NCI-H1930 (cell line): ENCODE results near the gene HSCB.
"Not testable (repeated sequence)": the region's sequence is repeated elsewhere in the genome, so short reads cannot be mapped to it uniquely, and the experiment has no call there.

Experiments used
- DNase-seq, 2 experiments: peaks; one replicate each; lab custom pipeline; 2025; lab: John Stamatoyannopoulos, UW

Gene HSCB

DNA sequence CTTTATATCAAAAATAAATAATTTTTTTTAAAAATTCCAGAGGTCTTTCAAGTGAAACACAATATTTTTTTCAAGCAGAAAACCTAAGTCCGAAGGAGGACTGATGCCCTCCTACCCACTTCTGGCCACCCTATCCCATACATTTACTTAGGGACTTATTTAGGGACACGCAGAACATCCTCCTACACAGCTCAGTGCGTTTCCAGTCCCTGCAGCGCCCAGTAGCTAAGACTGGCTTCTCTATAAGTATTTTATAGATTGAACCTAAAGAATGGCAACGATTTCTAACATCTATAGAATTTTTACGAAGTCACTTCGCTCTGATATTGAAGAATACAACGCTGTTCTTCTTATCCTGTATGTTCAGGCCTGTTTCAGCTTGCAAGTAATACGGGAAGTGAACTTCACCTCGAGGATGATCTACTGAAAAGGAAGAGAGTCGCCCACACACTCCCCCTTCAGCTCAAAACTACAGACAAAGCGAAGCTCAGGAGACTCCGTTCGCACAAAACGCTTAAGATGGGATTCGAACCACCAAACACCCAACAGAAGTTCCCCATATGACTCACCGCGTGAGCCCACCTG, 547 bp upstream of the HSCB start:
- DNase-seq, result no peak

DNA sequence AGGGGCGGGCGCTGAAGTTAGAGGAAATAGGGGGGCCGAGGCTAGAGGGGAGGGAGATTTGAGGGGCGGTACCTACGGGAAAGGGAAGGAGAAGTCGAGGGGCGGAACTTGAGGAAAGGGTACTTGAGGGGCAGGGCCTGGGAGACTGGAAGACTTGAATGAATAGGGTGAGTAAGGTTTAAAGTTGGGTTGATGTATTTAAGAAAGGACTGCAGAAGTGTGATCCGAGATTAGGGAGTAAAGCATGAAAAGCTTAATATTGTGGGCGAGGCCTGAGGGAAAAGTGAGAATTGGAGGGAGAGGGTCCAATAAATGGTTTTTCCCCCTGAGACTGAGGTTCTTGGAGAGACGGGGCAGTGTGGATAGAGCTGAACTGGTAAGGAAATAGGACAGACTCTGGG, 723 bp downstream of the HSCB start:
- no peak for DNase-seq

DNA sequence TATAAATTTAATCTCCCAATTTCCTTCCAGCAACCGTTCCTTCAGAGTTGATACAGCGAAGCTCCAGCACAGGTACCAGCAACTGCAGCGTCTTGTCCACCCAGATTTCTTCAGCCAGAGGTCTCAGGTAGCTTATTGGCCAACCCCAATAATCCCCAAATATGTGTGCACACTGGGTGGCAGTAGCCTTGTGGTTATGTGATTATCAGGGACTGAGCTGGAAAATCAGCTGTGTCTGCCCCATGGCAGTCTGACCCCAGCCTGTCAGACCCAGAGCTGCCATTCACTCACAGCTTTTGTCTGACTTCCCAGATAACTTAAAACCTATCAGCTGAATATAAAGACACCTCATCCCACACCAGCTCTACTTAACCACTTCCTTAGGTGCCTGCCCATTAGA, 2.0 kb downstream of the HSCB start:
- DNase-seq, result no peak

DNA sequence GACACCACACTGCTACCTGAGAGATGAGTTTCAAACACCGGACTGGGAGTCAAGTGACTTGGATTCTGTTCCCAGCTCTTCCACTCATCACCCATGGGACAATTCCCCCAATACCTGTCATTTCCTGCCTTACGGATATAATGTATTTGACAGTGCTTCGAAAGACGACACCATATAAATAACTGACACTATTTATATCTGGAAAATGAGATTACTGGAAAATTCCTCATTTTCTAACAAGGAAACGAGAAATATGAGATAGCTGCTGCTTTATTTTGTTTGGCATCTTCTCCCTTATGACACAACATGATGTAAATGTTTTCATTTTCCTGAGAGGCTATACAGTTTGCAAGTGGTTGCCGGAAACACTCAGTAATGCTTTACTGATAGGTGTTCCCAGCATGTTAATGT, 8.6 kb downstream of the HSCB start:
- no peak for DNase-seq

DNA sequence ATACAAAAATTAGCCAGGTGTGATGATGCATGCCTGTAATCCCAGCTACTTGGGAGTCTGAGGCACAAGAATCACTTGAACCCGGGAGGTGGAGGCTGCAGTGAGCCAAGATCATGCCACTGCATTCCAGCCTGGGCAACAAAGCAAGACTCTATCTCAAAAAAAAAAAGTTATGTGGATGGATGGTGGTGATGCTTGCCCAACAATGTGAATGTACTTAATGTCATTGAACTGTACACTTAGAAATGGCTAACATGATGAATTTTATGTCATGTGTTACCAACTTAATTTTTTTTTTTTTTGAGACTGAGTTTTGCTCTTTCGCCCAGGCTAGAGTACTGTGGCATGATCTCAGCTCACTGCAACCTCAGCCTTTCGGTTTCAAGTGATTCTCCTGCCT, 12.7 kb downstream of the HSCB start:
- not testable (repeated sequence) for DNase-seq

DNA sequence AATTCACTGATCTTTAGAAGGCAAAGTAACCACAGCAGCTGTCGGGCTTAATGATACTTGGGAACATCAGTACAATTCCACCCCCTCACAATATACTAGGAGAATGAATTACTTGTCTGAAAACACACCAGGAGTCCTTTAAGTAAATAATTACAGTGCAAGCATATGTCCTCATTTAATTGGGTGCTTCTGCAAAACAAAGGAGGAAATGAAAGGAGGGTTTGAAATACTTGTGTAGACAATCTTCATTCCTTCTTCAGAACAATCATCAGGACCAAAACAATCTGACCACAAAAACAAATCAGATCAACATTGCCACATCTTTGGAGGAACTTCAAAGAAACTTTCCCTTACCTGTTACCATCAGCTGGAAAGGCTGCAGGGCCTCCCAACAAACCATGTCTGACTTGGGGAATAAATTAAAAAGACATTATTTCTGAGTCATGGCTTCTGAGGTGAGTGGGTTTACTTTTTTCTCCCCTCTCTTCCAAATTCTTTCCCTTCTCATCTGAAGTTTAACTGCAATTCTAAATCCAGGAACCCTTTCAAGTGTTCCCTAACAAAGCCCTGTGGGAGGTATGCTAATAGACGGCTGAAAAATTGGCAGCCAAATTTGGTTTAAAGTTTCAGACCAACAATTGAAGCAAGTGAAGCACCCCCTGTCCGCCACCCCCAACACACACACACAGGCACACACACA, 18.2 kb downstream of the HSCB start:
- peak; percentile 12 to 13 for DNase-seq

DNA sequence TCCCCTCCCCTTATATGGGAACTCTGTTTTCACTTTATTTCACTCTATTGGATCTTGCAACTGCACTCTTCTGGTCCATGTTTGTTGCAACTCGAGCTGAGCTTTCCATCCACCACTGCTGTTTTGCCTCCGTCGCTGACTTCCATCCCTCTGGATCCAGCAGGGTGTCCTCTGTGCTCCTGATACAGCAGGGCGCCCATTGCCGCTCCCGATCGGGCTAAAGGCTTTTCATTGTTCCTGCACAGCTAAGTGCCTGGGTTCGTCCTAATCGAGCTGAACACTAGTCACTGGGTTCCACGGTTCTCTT, 19.6 kb downstream of the HSCB start:
- DNase-seq, result no peak

DNA sequence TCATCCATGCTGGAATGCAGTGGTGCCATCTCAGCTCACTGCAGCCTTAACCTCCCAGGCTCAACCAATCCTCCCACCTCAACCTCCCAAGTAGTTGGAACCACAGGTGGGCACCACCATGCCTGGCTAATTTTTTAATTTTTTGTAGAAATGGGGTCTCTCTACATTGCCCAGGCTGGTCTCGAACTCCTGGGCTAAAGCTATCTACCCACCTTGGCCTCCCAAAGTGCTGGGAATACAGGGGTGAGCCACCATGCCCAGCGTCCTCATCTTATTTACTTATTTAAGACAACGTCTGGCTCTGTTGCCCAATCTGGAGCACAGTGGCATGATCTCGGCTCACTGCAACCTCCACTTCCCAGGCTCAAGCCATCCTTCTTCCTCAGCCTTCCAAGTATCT, 20.2 kb downstream of the HSCB start:
- DNase-seq, result not testable (repeated sequence)

DNA sequence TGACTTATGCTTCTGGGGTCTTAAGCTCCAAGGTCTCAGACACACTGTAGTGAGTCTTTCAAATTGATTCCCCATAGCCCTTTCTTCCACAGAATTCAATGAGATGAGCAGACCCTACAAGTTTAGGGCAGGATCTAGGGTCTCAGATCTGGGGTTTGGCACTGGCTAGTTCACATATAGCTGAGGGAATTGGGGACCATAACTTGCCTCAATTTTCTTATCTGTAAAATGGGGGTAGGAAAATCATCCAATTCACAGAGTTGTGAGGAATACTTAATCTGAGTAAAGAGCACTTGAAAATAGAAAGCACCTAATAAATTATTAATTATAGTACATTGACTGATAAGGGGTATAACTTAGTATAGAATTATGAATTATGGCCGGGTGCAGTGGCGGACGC, 24.8 kb downstream of the HSCB start:
- no peak for DNase-seq

DNA sequence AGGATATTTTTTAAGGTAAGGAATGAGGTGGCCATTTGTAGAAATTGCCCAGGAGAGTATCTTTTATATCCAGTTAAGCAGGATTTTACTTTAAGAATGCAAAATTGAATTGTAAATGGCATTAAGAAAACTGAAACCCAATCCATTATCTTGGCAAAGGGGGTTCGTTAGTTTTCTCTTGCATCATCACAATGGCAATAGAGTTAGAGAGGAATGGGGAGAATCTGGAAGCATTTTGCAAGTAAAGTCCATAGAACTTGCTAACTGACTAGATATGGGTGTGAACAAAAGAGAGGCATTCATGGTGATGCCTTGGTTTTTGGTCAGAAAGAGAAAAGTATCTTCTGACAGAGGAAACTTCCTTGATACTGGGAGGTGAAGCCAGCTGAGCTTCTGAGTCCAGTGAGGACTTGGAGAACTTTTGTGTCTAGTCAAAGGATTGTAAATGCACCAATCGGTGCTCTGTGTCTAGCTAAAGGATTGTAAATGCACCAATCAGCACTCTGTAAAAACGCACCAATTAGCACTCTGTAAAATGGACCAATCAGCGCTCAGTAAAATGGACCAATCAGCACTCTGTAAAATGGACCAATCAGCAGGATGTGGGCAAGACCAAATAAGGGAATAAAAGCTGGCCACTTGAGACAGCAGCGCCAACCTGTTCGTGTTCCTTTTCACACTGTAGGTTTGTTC, 27.0 kb downstream of the HSCB start:
- DNase-seq, result no peak

DNA sequence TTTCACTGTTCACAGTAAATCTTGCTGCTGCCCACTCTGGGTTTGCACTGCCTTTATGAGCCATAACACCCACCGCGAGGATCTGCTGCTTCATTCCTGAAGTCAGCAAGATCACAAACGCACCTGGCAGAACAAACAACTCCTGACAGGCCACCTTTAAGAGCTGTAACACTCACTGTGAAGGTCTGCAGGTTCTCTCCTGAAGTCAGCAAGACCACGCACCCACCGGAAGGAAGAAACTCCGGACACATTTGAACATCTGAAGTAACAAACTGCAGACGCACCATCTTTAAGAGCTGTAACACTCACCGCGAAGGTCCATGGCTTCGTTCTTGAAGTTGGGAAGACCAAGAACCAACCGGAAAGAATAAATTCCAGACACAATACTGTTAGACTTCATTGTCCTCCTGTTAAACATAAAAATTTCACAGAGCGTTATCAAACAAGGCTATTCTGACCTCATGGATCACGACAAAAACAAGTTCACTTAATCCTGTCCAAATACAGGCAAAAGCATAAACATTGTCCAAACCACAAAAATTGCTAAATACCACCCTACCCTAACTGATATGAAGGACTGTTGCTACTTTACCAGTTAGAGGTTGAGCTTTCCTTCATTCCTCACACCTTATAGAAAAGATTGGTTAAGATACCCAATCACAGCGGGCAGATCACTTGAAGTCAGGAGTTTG, 27.7 kb downstream of the HSCB start:
- DNase-seq, result no peak

DNA sequence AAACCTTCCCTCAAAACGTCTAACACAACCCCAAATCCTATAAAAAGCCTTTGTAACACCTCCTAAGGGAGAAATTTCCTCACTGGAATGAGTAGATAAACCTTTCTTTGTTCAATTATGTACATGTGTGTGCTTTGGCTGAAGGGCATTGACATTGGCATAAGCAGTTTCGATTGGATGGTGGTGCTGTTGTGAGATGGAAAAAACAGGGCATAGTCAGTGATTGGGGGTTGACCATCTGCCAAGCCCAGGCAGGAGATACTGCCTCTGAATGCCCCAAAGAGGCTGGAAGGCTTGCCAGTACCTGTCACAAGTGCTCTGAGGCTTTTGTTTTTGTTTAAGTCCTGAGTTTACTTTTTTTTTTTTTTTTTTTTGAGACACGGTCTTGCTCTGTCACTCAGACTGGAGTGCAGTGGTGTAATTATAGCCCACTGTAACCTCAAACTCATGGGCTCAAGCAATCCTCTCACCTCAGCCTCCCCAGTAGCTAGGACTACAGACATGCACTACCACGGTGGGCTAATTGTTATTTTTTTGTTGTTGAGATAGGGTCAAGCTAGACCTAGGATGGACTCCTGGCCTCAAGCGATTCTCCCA, 29.5 kb downstream of the HSCB start:
- no peak for DNase-seq

DNA sequence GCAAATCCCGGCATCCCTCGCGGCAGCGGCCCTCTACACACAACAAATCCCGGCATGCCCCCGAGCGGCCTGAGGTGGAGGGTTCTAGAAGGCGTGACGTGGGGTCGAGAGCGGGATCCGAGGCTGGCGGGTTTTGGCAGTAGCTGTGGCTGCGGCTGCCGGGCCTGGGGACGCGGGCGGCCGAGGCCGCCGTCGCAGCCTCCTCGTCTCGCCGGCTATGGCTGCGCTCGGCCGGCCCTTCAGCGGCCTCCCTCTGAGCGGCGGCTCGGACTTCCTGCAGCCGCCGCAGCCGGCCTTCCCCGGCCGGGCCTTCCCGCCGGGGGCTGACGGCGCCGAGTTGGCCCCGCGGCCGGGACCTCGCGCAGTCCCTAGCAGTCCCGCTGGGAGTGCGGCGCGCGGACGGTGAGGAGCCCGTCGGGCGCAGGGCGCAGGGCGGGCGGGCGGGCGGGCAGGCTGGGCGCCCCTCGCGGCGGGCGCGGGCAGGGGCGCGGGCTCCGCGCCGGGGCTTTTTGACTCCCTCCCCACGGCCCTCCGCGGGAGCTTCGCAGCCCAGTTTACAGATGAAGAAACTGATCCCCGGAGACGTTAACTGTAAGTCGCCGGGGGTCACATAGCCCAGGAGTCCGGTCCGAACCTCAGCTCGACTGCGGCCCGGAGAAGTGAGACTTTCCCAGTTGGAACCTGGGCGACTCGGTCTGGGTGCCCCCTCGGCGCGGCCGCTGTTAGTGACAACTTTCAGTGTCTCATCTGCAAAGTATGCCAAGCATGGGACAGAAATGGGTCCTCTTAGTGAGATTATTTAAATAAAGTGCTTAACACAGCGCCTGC, 31.0 kb downstream of the HSCB start, which contains the start of gene CCDC117:
Gene CCDC117, plus strand, starts transcription at position 63 of the 828 bp plus-strand sequence. Its CDS starts 155 bp downstream, at position 218.
- DNase-seq, result peak; percentile 76 to 92

DNA sequence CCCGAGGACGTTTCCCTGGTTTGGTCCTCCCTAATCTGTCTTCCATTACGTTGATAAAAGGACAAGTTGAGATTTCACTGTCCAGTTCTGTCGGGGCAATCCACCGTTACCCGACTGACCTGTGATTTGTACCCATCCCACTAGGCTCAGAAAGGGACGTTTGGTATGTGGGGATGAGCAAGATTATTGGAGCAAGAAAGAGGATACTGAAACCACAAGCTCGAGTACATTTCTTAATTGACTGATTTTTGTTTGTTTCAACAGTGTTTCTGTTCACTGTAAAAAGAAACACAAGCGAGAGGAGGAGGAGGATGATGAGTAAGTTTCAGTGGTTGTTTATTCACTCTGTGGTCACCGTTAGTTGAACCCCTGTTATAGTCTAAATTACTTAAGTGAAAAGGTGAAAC, 31.6 kb downstream of the HSCB start:
- DNase-seq, result no peak

DNA sequence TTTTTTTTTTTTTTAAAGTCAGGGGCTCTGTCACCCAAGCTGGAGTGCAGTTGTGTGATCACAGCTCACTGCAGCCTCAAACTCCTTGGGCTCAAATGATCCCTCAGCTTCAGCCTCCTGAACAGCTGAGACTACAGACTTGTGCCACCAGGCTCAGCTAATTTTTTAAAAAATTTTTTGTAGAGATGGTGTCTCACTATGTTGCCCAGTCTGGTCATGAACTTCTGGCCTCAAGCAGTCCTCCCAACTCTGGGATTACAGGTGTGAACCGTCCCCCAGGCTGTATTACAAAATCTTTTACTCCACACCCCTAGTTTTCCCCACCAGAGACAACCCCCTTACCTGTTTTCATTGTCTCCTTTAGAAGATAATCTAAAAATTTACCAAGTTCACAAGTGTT, 32.5 kb downstream of the HSCB start:
- DNase-seq, result no peak

DNA sequence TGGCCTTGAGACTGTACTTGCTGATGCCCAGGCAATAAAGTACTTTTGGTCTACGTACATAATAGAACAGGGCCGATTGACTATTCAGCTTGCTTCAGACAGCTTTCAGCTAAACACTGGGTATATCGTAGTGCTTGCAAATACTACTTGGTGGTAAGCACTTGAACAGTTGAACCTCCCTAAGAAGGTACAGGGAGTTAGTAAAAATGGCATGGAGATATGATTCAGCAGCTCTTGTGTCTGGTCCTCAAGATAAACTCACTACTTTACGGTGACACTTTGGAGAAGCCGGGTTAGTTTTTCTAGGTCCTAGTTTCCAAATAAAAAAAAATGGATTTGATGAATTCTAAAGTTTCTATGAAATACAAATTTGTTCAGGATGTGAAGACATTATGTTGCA, 38.0 kb downstream of the HSCB start:
- no peak for DNase-seq

DNA sequence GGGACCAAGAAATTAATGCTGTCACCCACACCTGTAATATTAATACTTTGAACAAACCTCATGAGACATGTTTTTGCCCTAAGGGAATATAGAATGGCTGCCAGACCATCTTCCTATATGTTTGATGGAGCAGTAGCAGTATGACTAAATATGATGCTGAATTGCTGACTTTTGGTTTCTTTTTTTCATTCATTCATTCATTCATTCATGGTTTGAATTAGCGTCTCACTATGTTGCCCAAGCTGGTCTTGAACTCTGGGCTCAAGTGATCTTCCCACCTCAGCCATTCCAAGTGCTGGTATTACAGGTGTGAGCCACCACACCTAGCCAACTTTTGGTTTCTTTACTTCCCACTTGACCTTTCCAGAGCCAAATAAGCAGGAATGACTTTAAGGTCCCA, 38.5 kb downstream of the HSCB start:
- DNase-seq, result no peak

DNA sequence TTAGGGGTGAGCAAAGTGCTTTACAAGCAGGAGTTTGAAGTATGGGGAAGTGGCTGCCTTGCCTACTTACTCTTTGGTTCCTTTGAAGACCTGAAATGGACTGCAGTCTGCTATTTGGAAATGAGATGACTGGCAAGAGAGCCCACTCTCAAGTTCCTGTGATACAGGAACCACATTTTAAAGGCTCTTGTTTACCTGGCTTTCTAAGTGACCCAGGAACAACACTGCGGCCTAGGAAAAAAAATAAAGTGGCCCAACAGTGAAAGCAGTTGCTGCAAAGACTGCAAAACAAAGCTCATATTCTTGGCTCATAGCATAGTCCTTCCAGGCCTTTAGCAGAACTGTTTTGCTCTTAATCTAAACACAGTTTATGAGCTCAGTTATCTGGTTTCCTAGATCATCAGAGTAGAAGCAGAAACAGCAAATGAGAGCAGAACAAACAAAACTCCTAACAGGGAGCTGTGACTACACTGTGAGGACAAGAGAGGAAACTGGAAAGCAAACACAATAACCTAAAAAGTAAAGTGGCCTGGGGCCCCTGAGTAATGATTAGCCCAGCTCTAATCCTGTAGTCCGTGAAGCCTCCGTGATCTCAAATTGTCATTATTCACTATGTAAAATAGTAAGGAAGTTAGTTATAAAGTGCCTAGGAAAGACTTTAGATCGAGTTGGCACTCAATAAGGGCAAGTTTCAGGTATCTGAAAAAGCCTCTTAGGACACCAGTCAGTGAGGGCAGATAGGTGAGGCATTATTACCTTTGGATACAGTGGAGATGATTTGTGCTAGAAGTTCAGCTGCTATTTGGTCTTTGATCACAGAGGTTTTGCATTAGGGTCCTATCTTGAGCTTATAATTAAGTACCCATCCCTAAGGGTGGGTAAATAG, 42.2 kb downstream of the HSCB start:
- no peak for DNase-seq

DNA sequence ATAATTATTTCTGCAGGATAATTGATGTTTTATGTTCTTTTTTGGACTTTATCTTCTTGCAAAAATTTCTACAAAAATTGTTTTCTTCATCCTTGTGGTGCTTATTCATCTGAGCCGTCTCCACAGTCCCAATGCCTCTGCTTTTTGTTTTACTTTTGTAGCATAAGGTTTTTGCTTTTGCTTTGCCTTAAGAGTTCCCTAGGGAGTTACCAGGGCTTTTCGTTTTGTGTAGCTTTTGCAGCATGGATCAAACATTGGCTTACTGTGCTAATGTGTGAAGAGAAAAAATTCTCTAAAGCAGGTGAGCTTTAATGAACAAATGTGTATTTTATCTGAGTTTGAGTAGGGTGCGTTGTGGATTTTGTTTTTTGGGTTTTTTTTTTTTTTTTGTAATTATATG, 46.8 kb downstream of the HSCB start:
- DNase-seq, result no peak

DNA sequence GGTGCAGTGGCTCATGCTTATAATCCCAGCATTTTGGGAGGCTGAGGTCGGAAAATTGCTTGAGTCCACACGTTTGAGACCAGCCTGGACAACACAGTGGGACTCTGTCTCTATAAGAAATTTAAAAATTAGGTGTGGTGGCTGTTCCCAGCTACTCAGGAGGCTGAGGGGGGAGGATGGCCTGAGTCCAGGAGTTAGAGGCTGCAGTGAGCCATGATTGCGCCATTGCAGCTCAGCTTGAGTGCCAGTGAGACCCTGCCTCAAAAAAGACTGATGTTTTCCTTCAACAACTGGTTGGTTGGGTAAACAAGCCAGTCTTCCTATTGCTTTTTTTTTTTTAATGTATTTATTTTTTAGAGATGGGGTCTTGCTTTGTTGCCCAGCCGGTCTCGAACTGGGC, 49.3 kb downstream of the HSCB start:
- DNase-seq, result no peak
